ENCODE data around the gene NEK4.

NEK4 gene

GRCh38 chr3:52663098-52663497, 107.6 kb downstream of the NEK4 start:
- DNase-seq (ENCODE audit: low read depth), result no peak

- no peak for DNase-seq (ENCODE audit: low read depth)
Observed at GRCh38 chr3:52660046-52660445, 110.7 kb downstream of the NEK4 start.

All from fibroblast of gingiva (primary cell).